Activated CD4-positive, alpha-beta T cell treated with anti-CD3 and anti-CD28 coated beads, Interleukin-2, amount 50 U/mL, for 24 hours (primary cell): Measurements from ENCODE around the gene MRPS5.
"Not testable (repeated sequence)": the region's sequence is repeated elsewhere in the genome, so short reads cannot be mapped to it uniquely, and the experiment has no call there.

ENCODE experiments used
- DNase-seq, 2 donors: peaks; one replicate each; pipeline ENCODE4 v3.0.0-alpha.2; 2020; ENCODE audit warnings: low read depth in 1 of 2, low spot score in 1 of 2

MRPS5 gene

DNA sequence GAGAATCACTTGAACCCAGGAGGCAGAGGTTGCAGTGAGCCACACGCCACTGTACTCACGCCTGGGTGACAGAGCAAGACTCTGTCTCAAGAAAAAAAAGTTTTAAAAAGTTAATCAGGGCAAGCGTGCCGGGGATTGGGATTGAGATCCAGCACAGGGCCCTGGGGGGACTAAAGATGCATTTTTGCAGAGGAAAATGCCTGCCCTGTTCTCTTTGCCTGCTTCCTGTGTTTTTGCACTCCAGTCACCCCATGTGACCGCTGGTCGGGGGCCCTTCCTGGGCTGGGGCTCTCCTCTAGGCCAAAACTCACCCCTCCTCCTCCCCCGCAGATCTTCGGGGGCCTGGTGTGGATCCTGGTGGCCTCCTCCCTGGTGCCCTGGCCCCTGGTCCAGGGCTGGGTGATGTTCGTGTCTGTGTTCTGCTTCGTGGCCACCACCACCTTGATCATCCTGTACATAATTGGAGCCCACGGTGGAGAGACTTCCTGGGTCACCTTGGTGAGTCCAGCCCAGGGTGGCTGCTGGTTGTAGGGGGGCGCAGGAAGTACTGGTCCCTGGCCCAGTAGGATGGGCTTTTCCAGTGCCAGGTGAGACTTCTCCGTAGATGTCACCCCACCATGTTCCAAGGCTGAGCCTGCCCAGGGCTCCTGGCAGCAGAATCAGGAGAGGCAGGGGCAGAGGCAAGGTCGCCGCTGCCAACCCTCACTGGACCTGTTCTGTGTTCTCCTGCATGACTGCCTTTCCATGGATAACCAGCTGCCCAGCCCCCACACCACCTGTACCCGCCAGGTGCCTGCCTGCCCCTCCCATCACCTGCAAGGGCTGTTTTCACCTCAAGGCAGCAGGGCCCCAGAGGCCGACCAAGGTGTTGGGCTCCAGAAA, 73.7 kb downstream of the MRPS5 start:
- DNase-seq: no peak

DNA sequence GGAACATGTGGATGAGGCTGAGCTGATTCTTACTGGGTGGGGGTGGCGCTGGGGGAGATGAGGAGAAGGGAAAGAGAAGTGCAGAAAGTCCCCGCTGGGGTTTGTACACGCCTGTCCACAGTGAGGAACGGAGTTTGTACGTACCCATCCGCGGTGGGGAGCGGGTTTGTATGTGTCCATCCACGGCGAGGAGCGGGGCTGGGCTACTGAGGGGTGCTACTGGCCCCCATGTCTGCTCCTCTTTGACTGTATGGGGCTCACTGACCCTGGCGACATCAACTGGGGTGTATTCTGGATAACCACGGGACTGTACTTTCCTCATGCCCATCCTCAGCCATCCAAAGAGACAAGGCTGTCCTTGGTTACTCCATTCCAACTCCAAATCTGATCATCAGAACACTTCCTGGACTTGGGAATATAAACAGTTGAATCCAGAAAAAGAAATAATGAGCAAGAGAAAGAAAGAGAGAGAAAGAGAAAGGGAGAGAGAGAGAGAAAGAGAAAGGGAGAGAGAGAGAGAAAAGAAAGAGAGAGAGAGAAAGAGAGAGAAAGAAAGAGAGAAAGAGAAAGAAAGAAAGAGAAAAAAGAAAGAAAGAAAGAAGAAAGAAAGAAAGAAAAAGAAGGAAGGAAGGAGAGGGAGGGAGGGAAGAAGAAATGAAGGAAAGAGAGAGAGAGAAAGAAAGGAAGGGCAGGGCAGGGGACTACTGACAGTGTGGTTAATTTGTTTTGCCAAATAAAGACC, 75.1 kb downstream of the MRPS5 start:
- no peak for DNase-seq

DNA sequence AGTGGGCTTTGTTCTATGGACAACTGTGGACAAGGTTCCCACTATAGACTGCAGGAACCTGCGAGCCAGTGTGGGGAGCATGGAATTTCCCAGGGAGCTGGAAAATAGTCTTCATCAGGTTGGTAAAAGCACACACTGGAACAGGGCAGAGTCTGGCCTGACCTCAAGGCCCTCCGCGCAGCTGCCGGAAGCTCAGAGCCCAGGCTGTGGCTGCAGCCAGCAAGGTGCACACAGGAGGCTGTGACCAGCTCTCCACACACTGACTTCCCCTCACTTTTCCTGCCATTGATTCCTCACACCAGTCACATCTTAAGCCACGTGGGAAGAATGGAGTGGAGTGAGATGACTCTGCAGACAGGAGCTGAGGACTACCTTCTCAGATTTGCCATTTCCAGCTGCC, 77.0 kb downstream of the MRPS5 start:
- no peak for DNase-seq

GRCh38 chr2:95043300-95044093, 78.1 kb downstream of the MRPS5 start:
- no peak for DNase-seq

DNA sequence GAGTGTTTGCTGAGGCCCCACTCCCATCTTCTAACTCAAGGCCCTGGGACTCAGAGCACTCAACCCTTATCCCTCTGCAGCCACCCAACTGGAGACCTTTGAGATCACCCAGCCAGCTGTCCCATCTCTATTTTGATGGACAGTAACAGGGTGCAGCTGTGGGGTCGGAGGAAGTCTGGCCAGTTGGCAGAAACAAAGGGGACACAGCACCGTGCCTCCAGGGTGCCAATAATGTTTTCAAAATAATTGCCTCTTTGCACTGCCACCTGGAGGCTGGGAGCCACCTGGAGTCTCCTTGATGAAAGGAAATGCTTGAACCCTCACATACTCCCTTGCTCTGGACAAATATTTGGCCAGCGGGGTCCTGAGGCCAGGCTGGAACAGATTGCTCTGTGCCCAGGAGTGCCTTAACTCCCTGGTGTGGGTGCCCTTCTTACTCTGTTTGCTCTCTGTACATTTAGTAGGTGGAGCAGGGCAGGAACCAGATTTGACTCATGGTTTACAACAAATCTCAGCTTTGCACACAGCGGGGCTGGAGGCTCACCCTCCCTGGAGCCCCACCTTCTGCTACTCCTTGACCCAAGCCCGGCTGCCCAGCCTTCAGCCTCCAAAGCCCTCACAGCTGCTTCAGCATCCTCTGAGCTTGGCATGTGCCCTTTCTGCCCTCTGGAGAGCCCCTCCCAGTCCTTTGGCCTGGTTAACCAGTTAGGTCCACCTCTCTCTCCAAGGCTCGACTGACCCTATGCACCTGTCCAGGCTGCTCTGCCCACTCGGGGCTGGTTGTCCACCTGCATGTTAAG, 78.9 kb downstream of the MRPS5 start:
- DNase-seq: no peak

GRCh38 chr2:95041824-95042442, 79.7 kb downstream of the MRPS5 start:
- DNase-seq: no peak

DNA sequence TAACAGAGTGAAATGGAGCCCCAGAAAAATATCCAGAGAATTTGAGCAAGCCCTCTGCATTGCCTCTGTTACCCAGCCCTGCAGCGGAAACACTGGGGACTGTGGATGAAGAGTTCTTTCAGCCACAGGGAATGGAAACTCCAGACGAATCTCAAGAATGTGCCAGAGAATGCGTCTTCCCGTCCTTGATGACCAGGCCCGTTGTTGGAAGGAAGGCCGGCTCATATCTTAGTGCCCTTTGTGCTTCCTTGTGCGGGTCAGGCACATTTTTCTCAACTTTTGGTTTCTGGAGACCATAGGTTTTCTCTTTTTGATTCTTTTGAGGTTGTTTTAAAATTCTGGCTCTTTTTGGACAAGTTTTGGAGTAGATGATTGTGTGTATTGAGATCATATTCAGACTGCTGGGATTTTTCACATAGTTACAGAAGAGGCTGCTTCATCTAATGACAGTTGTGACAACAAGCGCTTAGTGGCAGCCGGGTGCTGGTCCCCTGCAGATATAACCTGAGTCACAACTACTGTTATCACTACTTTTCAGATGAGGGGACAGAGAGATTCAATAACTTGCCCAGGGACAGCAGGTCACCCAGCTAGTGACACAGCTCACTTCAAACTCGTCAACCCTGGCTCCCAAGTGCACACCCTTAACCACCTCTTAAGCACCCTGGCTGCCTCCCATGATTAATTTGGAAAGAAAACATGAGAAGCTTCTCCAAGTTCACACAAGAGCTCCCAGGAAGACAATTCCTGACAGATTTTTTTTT, 80.4 kb downstream of the MRPS5 start:
- no peak for DNase-seq

DNA sequence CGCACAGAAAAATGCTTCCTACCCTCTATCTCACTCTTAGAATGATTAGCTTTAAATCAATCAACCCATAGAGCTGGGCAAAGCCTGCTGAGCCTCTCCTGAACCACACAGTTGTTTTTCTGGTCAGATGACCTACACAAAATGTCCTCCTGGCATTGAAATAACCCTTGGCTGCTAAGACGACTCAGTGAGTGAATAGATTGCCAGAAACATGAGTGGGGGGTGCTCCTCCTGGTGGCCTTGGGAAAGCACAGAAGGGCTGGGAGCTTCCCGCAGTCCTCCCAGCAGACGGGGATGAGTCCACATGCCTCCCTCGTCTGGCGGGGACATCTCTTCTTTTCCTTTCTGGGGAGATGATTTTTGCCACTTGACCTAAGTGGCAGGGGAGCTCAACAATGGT, 81.2 kb downstream of the MRPS5 start:
- no peak for DNase-seq

GRCh38 chr2:95039978-95040377, 81.6 kb downstream of the MRPS5 start:
- no peak for DNase-seq

GRCh38 chr2:95039363-95039762, 82.2 kb downstream of the MRPS5 start:
- no peak for DNase-seq

DNA sequence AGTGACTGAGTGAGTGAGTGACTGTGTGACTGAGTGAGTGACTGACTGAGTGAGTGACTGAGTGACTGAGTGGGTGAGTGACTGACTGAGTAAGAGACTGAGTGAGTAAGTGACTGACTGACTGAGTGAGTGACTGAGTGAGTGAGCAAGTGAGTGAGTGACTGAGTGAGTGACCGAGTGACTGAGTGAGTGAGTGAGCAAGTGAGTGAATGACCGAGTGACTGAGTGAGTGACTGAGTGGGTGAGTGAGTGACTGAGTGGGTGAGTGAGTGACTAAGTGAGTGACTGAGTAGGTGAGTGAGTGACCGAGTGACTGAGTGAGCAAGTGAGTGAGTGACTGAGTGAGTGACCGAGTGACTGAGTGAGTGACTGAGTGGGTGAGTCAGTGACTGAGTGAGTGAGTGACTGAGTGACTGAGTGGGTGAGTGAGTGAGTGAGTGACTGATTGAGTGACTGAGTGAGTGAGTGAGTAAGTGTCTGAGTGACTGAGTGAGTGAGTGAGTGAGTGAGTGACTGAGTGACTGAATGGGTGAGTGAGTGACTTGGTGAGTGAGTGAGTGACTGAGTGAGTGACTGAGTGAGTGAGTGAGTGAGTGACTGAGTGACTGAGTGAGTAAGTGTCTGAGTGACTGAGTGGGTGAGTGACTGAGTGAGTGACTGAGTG, 82.8 kb downstream of the MRPS5 start:
- no peak for DNase-seq

GRCh38 chr2:95037841-95038585, 83.6 kb downstream of the MRPS5 start:
- not testable (repeated sequence) for DNase-seq

- no peak for DNase-seq
Measured at GRCh38 chr2:95037384-95037839, 84.2 kb downstream of the MRPS5 start.

GRCh38 chr2:95036596-95037383, 84.8 kb downstream of the MRPS5 start:
- no peak for DNase-seq
